GM23338 (cell line): Measurements from ENCODE around the gene TGFB3. TPM values are rescaled to one million over a fixed set of nuclear protein-coding genes. Genes with fewer than 3 reads are reported as not detected.

Experiments used
- ATAC-seq: fragments of 200-7000 bp; cut with Tn5 transposase; 3 replicates; pipeline ENCODE4 v1.9.1; 2020
- DNase-seq: peaks from one replicate; pipeline ENCODE4 v3.0.0-alpha.2; 2015; ENCODE audit warnings: low spot score
- H2AFZ ChIP-seq: fragments of 200-600 bp; sonication (generic); 2 replicates; pipeline ENCODE4 v1.8.0; 2016; ENCODE audit warnings: antibody characterized with exemption, mild to moderate bottlenecking, moderate library complexity
- H3F3A ChIP-seq: fragments of 200-600 bp; sonication (generic); replicated peaks from 2 replicates; pipeline ENCODE4 v1.8.0; 2017; ENCODE audit warnings: antibody characterized with exemption, mixed run types, low read depth
- H3K27ac ChIP-seq: fragments of 200-600 bp; sonication (generic); 2 replicates; pipeline ENCODE4 v1.6.1; 2016; ENCODE audit warnings: low read depth
- H3K27me3 ChIP-seq: fragments of 200-600 bp; sonication (generic); 2 replicates; pipeline ENCODE4 v1.8.0; 2016; ENCODE audit warnings: mild to moderate bottlenecking, mixed run types, moderate library complexity; ENCODE audit not compliant: insufficient read depth
- H3K36me3 ChIP-seq: fragments of 200-600 bp; sonication (generic); 2 replicates; pipeline ENCODE4 v1.8.0; 2016; ENCODE audit warnings: mild to moderate bottlenecking; ENCODE audit not compliant: insufficient read depth
- H3K4me1 ChIP-seq: fragments of 200-600 bp; sonication (generic); 2 replicates; pipeline ENCODE4 v1.8.0; 2016; ENCODE audit warnings: mild to moderate bottlenecking, moderate library complexity; ENCODE audit not compliant: insufficient read depth
- H3K4me2 ChIP-seq: fragments of 200-600 bp; sonication (generic); 2 replicates; pipeline ENCODE4 v1.7.1; 2017; ENCODE audit warnings: mixed run types
- H3K4me3 ChIP-seq: fragments of 200-600 bp; sonication (generic); 2 replicates; pipeline ENCODE4 v1.6.1; 2016; ENCODE audit warnings: mixed run types
- H3K79me2 ChIP-seq: fragments of 200-600 bp; sonication (generic); replicated peaks from 2 replicates; pipeline ENCODE4 v1.8.0; 2017; ENCODE audit warnings: mild to moderate bottlenecking; ENCODE audit not compliant: insufficient read depth
- H3K9me2 ChIP-seq: fragments of 200-600 bp; sonication (generic); 2 replicates; pipeline ENCODE4 v1.8.0; 2017; ENCODE audit not compliant: insufficient read depth
- H4K20me1 ChIP-seq: fragments of 200-600 bp; sonication (generic); replicated peaks from 2 replicates; pipeline ENCODE4 v1.8.0; 2017; ENCODE audit warnings: mild to moderate bottlenecking; ENCODE audit not compliant: insufficient read depth
- H3K27ac Mint-ChIP-seq: 2 replicates; pipeline ENCODE4 v1.8.0; 2020; ENCODE audit warnings: inconsistent platforms, mild to moderate bottlenecking, moderate library complexity, mixed read lengths
- H3K27me3 Mint-ChIP-seq: 3 replicates; pipeline ENCODE4 v1.8.0; 2022; ENCODE audit warnings: low read depth, mild to moderate bottlenecking, moderate library complexity, mixed read lengths, inconsistent platforms; ENCODE audit not compliant: insufficient read depth, poor library complexity
- H3K36me3 Mint-ChIP-seq: 3 replicates; pipeline ENCODE4 v1.8.0; 2021; ENCODE audit warnings: low read depth, mild to moderate bottlenecking, inconsistent platforms, moderate library complexity, mixed read lengths
- H3K4me1 Mint-ChIP-seq: 3 replicates; pipeline ENCODE4 v1.8.0; 2020; ENCODE audit warnings: mild to moderate bottlenecking, inconsistent platforms, mixed read lengths
- H3K4me3 Mint-ChIP-seq: 3 replicates; pipeline ENCODE4 v1.8.0; 2021; ENCODE audit warnings: moderate library complexity, mild to moderate bottlenecking, inconsistent platforms, mixed read lengths
- H3K9me3 Mint-ChIP-seq: 3 replicates; pipeline ENCODE4 v1.8.0; 2020; ENCODE audit warnings: moderate library complexity, mild to moderate bottlenecking, inconsistent platforms, mixed read lengths
- CREB1 ChIP-seq: fragments of 250-450 bp; sonication (Bioruptor Pico); IDR thresholded peaks from 2 replicates; pipeline ENCODE4 v1.5.0; 2020; ENCODE audit warnings: low read depth, mild to moderate bottlenecking, moderate library complexity
- CTCF ChIP-seq, 2 experiments: fragments of 200-600 bp in 1 of 2; sonication (generic) in 1 of 2; conservative IDR thresholded peaks; 2 replicates each; pipeline versions ENCODE4 v1.5.1 to v1.6.1; 2016 to 2017; ENCODE audit warnings: antibody characterized with exemption in 2 of 2, low read depth in 2 of 2, mild to moderate bottlenecking in 2 of 2, moderate library complexity in 1 of 2
- ETS1 ChIP-seq: IDR thresholded peaks from 2 replicates; pipeline ENCODE4 v1.6.1; 2016; ENCODE audit warnings: antibody characterized with exemption
- EZH2 ChIP-seq: fragments of 200-600 bp; sonication (generic); IDR thresholded peaks from one replicate; pipeline ENCODE4 v1.8.0; 2017; ENCODE audit warnings: antibody characterized with exemption, mild to moderate bottlenecking, low read depth; ENCODE audit not compliant: unreplicated experiment
- EZH2phosphoT487 ChIP-seq: fragments of 200-600 bp; sonication (generic); IDR thresholded peaks from one replicate; pipeline ENCODE4 v1.8.1; 2018; ENCODE audit warnings: antibody characterized with exemption; ENCODE audit not compliant: unreplicated experiment
- JUNB ChIP-seq: IDR thresholded peaks from one replicate; pipeline ENCODE4 v1.6.1; 2016; ENCODE audit warnings: antibody characterized with exemption; ENCODE audit not compliant: unreplicated experiment
- NANOG ChIP-seq: IDR thresholded peaks from 2 replicates; pipeline ENCODE4 v1.6.1; 2016; ENCODE audit warnings: antibody characterized with exemption, borderline replicate concordance
- POLR2AphosphoS5 ChIP-seq: IDR thresholded peaks from 2 replicates; pipeline ENCODE4 v1.6.1; 2016; ENCODE audit warnings: antibody characterized with exemption, low read depth
- REST ChIP-seq: IDR thresholded peaks from one replicate; pipeline ENCODE4 v1.6.1; 2018; ENCODE audit warnings: antibody characterized with exemption; ENCODE audit not compliant: unreplicated experiment
- STAT1 ChIP-seq: IDR thresholded peaks from one replicate; pipeline ENCODE4 v1.6.1; 2016; ENCODE audit warnings: antibody characterized with exemption; ENCODE audit not compliant: unreplicated experiment
- ZNF114 ChIP-seq: fragments of 250-450 bp; sonication (Bioruptor Pico); IDR thresholded peaks from 2 replicates; pipeline ENCODE4 v1.5.0; 2020; ENCODE audit warnings: mild to moderate bottlenecking, moderate library complexity
- ZNF331 ChIP-seq: fragments of 250-450 bp; sonication (Bioruptor Pico); IDR thresholded peaks from 2 replicates; pipeline ENCODE4 v1.5.0; 2020; ENCODE audit warnings: low read depth, mild to moderate bottlenecking, moderate library complexity
- polyA plus RNA-seq: library from polyadenylated mRNA; unstranded; fragments of >200 nt; fragmentation: Nextera tagmentation; extraction: Ambion mirVana; gene quantifications from 2 replicates; pipeline ENCODE4 v1.2.1, GENCODE V29; 2016
- total RNA-seq: library from RNA; depleted of rRNA; stranded (reverse); fragments of >200 nt; shearing (Covaris generic); gene quantifications from 2 replicates; pipeline ENCODE4 v1.2.3, GENCODE V29; 2014

TGFB3 gene
- total and polyA plus RNA-seq, 2 experiments from 2014 or later: 0.17 to 0.87 TPM

GRCh38 chr14:75972801-75973421 is 8.9 kb downstream of the TGFB3 start (continued):
- TF ChIP-seq POLR2AphosphoS5: no peak
- TF ChIP-seq EZH2: no peak
- no peak for TF ChIP-seq STAT1
- no peak for TF ChIP-seq JUNB
- TF ChIP-seq NANOG: no peak
- no peak for TF ChIP-seq CREB1 (CRISPR knock-in tag)
- TF ChIP-seq EZH2phosphoT487: no peak
- no peak for TF ChIP-seq ETS1
- no peak for TF ChIP-seq ZNF114 (CRISPR knock-in tag)
- TF ChIP-seq ZNF331 (CRISPR knock-in tag): no peak

GRCh38 chr14:75971509-75971908 is 10.3 kb downstream of the TGFB3 start:
- H3K36me3 Mint-ChIP-seq: no peaks in the 10 kb centered on the region
- DNase-seq (no peak), ATAC-seq (no peak; the same call in 2 of the 3 replicates)
- no peaks in the 10 kb centered on the region for H3K36me3 ChIP-seq
- no peaks in the 10 kb centered on the region for H3F3A ChIP-seq
- no peaks in the 10 kb centered on the region for H4K20me1 ChIP-seq
- peaks cover 3% of the 10 kb centered on the region for H3K27me3 Mint-ChIP-seq
- H3K4me3 ChIP-seq: no peak overlapping the region
- no peaks in the 10 kb centered on the region for H3K9me2 ChIP-seq
- H3K27ac Mint-ChIP-seq: no peak overlapping the region
- no peak overlapping the region for H2AFZ ChIP-seq
- H3K4me1 ChIP-seq: peaks cover 16% of the 10 kb centered on the region
- H3K27me3 ChIP-seq: no peaks in the 10 kb centered on the region
- TF ChIP-seq REST: no peak
- TF ChIP-seq CTCF (conservative IDR thresholded peaks at IDR 0.05; ENCODE audit: low read depth in 2 of 2): no peak
- no peak for TF ChIP-seq ZNF331 (CRISPR knock-in tag)
- no peak for TF ChIP-seq ETS1
- H3K4me3 Mint-ChIP-seq: no peak overlapping the region
- H3K4me2 ChIP-seq: no peak overlapping the region
- H3K79me2 ChIP-seq: no peaks in the 10 kb centered on the region
- peaks cover 19% of the 10 kb centered on the region for H3K4me1 Mint-ChIP-seq
- H3K9me3 Mint-ChIP-seq: no peaks in the 10 kb centered on the region
- no peak overlapping the region for H3K27ac ChIP-seq
